CD14-positive monocyte (primary cell): ENCODE results near the gene ABCG5. TPM values are rescaled to one million over a fixed set of nuclear protein-coding genes. Genes with fewer than 3 reads are reported as not detected.

Experiments
- DNase-seq, 3 donors: peaks; one replicate each; pipeline ENCODE4 v3.0.0-alpha.2; 2011 to 2022
- H2AFZ ChIP-seq: 2 replicates; pipeline ENCODE4 v1.6.0; 2012; ENCODE audit warnings: mild to moderate bottlenecking, low read depth, low read length, inconsistent platforms; ENCODE audit not compliant: insufficient read depth, poor library complexity, severe bottlenecking
- H3K27ac ChIP-seq, 2 donors: 1 replicate in 1 of 2; 2 replicates in 1 of 2; pipeline ENCODE4 v1.5.1; 2012 to 2013; ENCODE audit warnings: low read length in 2 of 2, control low read depth in 1 of 2, inconsistent platforms in 1 of 2, low read depth in 1 of 2, mild to moderate bottlenecking in 1 of 2
- H3K27me3 ChIP-seq, 2 donors: one replicate each; pipeline versions ENCODE4 v1.6.0 to v1.6.1; 2011 to 2013; ENCODE audit warnings: low read length in 2 of 2; ENCODE audit not compliant: control insufficient read depth in 2 of 2, insufficient read depth in 2 of 2
- H3K36me3 ChIP-seq, 2 donors: replicated peaks in 1 of 2; 1 replicate in 1 of 2; 2 replicates in 1 of 2; pipeline versions ENCODE4 v1.5.1 to v1.6.1; 2012 to 2013; ENCODE audit warnings: low read length in 2 of 2, control low read depth in 1 of 2, inconsistent platforms in 1 of 2, mild to moderate bottlenecking in 1 of 2; ENCODE audit not compliant: insufficient read depth in 2 of 2, control insufficient read depth in 1 of 2
- H3K4me1 ChIP-seq, 2 donors: 1 replicate in 1 of 2; 2 replicates in 1 of 2; pipeline versions ENCODE4 v1.5.1 to v1.6.1; 2012 to 2013; ENCODE audit warnings: low read length in 2 of 2, control low read depth in 1 of 2, inconsistent platforms in 1 of 2, mild to moderate bottlenecking in 1 of 2, moderate library complexity in 1 of 2; ENCODE audit not compliant: insufficient read depth in 2 of 2, control insufficient read depth in 1 of 2
- H3K4me2 ChIP-seq: replicated peaks from 2 replicates; pipeline ENCODE3; 2012; ENCODE audit warnings: low read length, moderate library complexity, mild to moderate bottlenecking; ENCODE audit not compliant: poor library complexity, severe bottlenecking; ENCODE audit errors: extremely low read depth
- H3K4me3 ChIP-seq, 3 experiments: fragments of 200-600 bp in 1 of 3; sonication (generic) in 1 of 3; replicated peaks in 1 of 3; 1 replicate in 2 of 3; 2 replicates in 1 of 3; pipeline ENCODE4 v1.5.1; 2011 to 2013; ENCODE audit warnings: low read length in 3 of 3, mild to moderate bottlenecking in 3 of 3, control low read depth in 2 of 3, low read depth in 2 of 3, inconsistent platforms in 1 of 3, moderate library complexity in 1 of 3
- H3K79me2 ChIP-seq: 2 replicates; pipeline ENCODE4 v1.6.0; 2012; ENCODE audit warnings: mild to moderate bottlenecking, control low read depth, inconsistent platforms, low read length, moderate library complexity; ENCODE audit not compliant: insufficient read depth
- H3K9ac ChIP-seq: 2 replicates; pipeline ENCODE4 v1.6.0; 2017; ENCODE audit warnings: low read length, mild to moderate bottlenecking; ENCODE audit not compliant: insufficient read depth, poor library complexity, severe bottlenecking
- H3K9me3 ChIP-seq, 2 donors: replicated peaks in 1 of 2; 1 replicate in 1 of 2; 2 replicates in 1 of 2; pipeline versions ENCODE4 v1.5.1 to v1.6.1; 2012 to 2013; ENCODE audit warnings: low read length in 2 of 2, control low read depth in 1 of 2; ENCODE audit not compliant: control insufficient read depth in 1 of 2, insufficient read depth in 1 of 2
- H4K20me1 ChIP-seq: 2 replicates; pipeline ENCODE4 v1.6.0; 2012; ENCODE audit warnings: mild to moderate bottlenecking, low read length, control low read depth, moderate library complexity; ENCODE audit not compliant: insufficient read depth
- H3K27ac Mint-ChIP-seq, 7 donors: one replicate each; pipeline ENCODE4 v1.8.0; 2020; ENCODE audit warnings: mild to moderate bottlenecking in 7 of 7, mixed read lengths in 7 of 7, moderate library complexity in 6 of 7, inconsistent platforms in 2 of 7
- H3K27me3 Mint-ChIP-seq, 3 donors: one replicate each; pipeline ENCODE4 v1.8.0; 2021 to 2022; ENCODE audit warnings: low read depth in 3 of 3, mild to moderate bottlenecking in 3 of 3, mixed read lengths in 3 of 3, moderate library complexity in 3 of 3, inconsistent platforms in 1 of 3
- H3K36me3 Mint-ChIP-seq, 2 donors: one replicate each; pipeline ENCODE4 v1.8.0; 2020; ENCODE audit warnings: mixed read lengths in 2 of 2, inconsistent platforms in 1 of 2, mild to moderate bottlenecking in 1 of 2
- H3K4me1 Mint-ChIP-seq: one replicate; pipeline ENCODE4 v1.8.0; 2020; ENCODE audit warnings: mild to moderate bottlenecking, mixed read lengths
- H3K4me3 Mint-ChIP-seq, 2 donors: one replicate each; pipeline ENCODE4 v1.8.0; 2020; ENCODE audit warnings: mild to moderate bottlenecking in 2 of 2, mixed read lengths in 2 of 2, moderate library complexity in 1 of 2
- H3K9me3 Mint-ChIP-seq, 7 donors: one replicate each; pipeline ENCODE4 v1.8.0; 2020 to 2022; ENCODE audit warnings: mixed read lengths in 7 of 7, mild to moderate bottlenecking in 6 of 7, moderate library complexity in 6 of 7, inconsistent platforms in 2 of 7
- WGBS: methylation state at CpG from one replicate; pipeline ENCODE4 v1.1.5; 2013; ENCODE audit warnings: missing lambda C conversion rate; ENCODE audit not compliant: insufficient coverage; 5-methylcytosine and 5-hydroxymethylcytosine counted together
- intact Hi-C, 2 donors: fragments of 100-400 bp; cut with micrococcal nuclease; formaldehyde crosslinking; loops; one replicate each; pipeline versions ENCODE4 v1.15.0 to v1.15.1; 2023
- polyA plus RNA-seq, 3 donors: library from polyadenylated mRNA; depleted of rRNA in 1 of 3; unstranded in 2 of 3; stranded (reverse) in 1 of 3; fragments of 300-500 nt in 2 of 3; fragments of >200 nt in 1 of 3; fragmentation: Illumina TruSeq in 2 of 3; gene quantifications; 1 replicate in 2 of 3; 2 replicates in 1 of 3; pipeline ENCODE4 v1.2.3, GENCODE V29; 2012 to 2021
- TF ChIP-seq, protein P1 (sequence below): fragments of 200-600 bp; IDR thresholded peaks from one replicate; pipeline ENCODE4 v1.8.0; 2022; ENCODE audit warnings: antibody characterized with exemption, mild to moderate bottlenecking

ABCG5 gene
- polyA plus RNA-seq, 3 donors, result not detected

DNA sequence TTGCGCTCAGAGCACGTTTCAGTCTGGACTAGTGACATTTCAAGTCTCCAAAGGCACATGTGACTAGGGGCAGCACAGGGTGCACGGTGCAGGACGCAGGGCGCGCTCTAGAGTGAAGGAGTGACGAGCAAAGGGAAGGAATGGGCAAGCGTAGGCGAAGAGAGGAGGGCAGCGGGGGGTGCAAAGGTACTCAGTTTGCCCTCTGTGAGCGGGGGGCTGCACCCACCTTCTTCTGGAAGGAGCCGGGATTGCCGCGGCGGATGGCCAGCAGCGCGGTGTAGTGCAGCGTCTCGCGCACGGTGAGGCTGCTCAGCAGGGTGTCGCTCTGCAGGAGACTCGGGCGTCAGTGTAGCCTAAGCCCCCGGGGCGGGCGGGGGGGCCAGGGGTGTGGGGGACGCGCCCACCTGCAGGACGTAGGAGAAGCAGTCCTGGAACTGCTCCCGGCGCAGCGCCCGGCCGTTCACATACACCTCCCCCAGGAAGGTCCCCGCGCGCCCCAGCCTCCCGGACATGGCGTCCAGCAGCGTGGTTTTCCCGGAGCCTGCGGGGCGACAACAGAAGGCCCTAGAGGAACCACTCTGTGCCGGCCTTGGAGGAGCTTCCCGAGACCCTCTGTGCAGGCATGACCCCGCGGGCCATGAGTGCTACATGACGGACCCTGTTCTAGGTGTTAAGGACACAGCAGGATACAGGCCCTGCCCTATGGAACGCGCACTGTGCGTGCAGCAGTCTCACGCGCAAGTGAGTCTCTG, 6.9 kb downstream of the ABCG5 start:
- Histone ChIP-seq H4K20me1 (no peaks in the 10 kb centered on the region), H3K9me3 (no peaks in the 10 kb centered on the region), H3K4me2 (no peak overlapping the region), H3K36me3 (no peaks in the 10 kb centered on the region), H3K4me3 (no peak overlapping the region), H3K27me3 (peaks cover 5 to 30% of the 10 kb centered on the region in 2 donors), H3K79me2 (no peaks in the 10 kb centered on the region), H3K27ac (no peak overlapping the region), H3K9ac (no peak overlapping the region), H2AFZ (no peak overlapping the region), H3K4me1 (no peaks in the 10 kb centered on the region)
- Mint-ChIP-seq H3K27me3 (peaks cover 21 to 45% (median 36%) of the 10 kb centered on the region in 3 donors), H3K36me3 (no peaks in the 10 kb centered on the region), H3K27ac (no peak overlapping the region), H3K4me1 (peaks cover 4% of the 10 kb centered on the region), H3K9me3 (peaks cover 0 to 2% (median 0%) of the 10 kb centered on the region in 7 donors), H3K4me3 (peak overlapping the region in 1 of 2 donors; percentile 82)
- intact Hi-C loops, result no loop called here
- 7% methylated on average over 54 of the region's 54 CpGs for WGBS
- no peak for DNase-seq
- TF ChIP-seq, protein P1, sequence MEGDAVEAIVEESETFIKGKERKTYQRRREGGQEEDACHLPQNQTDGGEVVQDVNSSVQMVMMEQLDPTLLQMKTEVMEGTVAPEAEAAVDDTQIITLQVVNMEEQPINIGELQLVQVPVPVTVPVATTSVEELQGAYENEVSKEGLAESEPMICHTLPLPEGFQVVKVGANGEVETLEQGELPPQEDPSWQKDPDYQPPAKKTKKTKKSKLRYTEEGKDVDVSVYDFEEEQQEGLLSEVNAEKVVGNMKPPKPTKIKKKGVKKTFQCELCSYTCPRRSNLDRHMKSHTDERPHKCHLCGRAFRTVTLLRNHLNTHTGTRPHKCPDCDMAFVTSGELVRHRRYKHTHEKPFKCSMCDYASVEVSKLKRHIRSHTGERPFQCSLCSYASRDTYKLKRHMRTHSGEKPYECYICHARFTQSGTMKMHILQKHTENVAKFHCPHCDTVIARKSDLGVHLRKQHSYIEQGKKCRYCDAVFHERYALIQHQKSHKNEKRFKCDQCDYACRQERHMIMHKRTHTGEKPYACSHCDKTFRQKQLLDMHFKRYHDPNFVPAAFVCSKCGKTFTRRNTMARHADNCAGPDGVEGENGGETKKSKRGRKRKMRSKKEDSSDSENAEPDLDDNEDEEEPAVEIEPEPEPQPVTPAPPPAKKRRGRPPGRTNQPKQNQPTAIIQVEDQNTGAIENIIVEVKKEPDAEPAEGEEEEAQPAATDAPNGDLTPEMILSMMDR, result no peak

- Histone ChIP-seq H3K9ac (no peak overlapping the region), H2AFZ (no peak overlapping the region)
- no peak overlapping the region for H3K27ac Mint-ChIP-seq
These were observed 12.1 kb downstream of the ABCG5 start for GRCh38 chr2:43826305-43827250.

More at GRCh38 chr2:43826305-43827250, 12.1 kb downstream of the ABCG5 start:
- Histone ChIP-seq H3K4me3 (no peak overlapping the region), H3K36me3 (no peaks in the 10 kb centered on the region), H3K27me3 (peaks cover 5 to 20% of the 10 kb centered on the region in 2 donors), H3K4me2 (no peak overlapping the region), H3K4me1 (no peaks in the 10 kb centered on the region), H3K9me3 (no peaks in the 10 kb centered on the region), H3K79me2 (no peaks in the 10 kb centered on the region), H4K20me1 (no peaks in the 10 kb centered on the region), H3K27ac (no peak overlapping the region)
- peaks cover 17 to 41% (median 32%) of the 10 kb centered on the region in 3 donors for H3K27me3 Mint-ChIP-seq
- TF ChIP-seq, protein P1, result no peak
- intact Hi-C loops, result no loop called here
- H3K9me3 Mint-ChIP-seq, result peaks cover 0 to 2% (median 0%) of the 10 kb centered on the region in 7 donors
- 97% methylated on average over 12 of the region's 17 CpGs for WGBS
- H3K4me3 Mint-ChIP-seq, result no peak overlapping the region
- H3K4me1 Mint-ChIP-seq, result peaks cover 5% of the 10 kb centered on the region
- H3K36me3 Mint-ChIP-seq, result no peaks in the 10 kb centered on the region
- no peak for DNase-seq
